Stimulated activated CD4-positive, alpha-beta T cell treated with anti-CD3 and anti-CD28 coated beads, Interleukin-1b, Interleukin-23, amount 100 ng/mL, for 4 hours (primary cell): Measurements from ENCODE around the gene LYRM9.
"Not testable (repeated sequence)": the region's sequence is repeated elsewhere in the genome, so short reads cannot be mapped to it uniquely, and the experiment has no call there.

Source experiments
- DNase-seq, 2 donors: peaks; one replicate each; pipeline ENCODE4 v3.0.0-alpha.2; 2020; ENCODE audit warnings: low read depth in 2 of 2

LYRM9 gene

GRCh38 chr17:27906226-27906580 is 13.0 kb upstream of the LYRM9 start:
- DNase-seq = no peak

GRCh38 chr17:27905447-27906225 is 12.5 kb upstream of the LYRM9 start:
- DNase-seq = no peak

- DNase-seq = no peak
Observed at GRCh38 chr17:27904534-27905446, 11.6 kb upstream of the LYRM9 start.

- no peak for DNase-seq
Observed at GRCh38 chr17:27904114-27904513, 10.9 kb upstream of the LYRM9 start.

- DNase-seq = no peak
Observed at GRCh38 chr17:27899525-27899924, 6.4 kb upstream of the LYRM9 start.

- no peak for DNase-seq
Observed at GRCh38 chr17:27898096-27898495, 4.9 kb upstream of the LYRM9 start.

GRCh38 chr17:27896701-27897100 is 3.5 kb upstream of the LYRM9 start:
- DNase-seq = no peak

GRCh38 chr17:27895940-27896535 is 2.9 kb upstream of the LYRM9 start:
- DNase-seq = no peak

GRCh38 chr17:27895123-27895895 is 2.1 kb upstream of the LYRM9 start:
- no peak for DNase-seq

- no peak for DNase-seq
Observed at GRCh38 chr17:27893841-27894503, 807 bp upstream of the LYRM9 start.

GRCh38 chr17:27892542-27892865 is 661 bp downstream of the LYRM9 start:
- DNase-seq = no peak

GRCh38 chr17:27891841-27892240 is 1.3 kb downstream of the LYRM9 start:
- no peak for DNase-seq

GRCh38 chr17:27889711-27890251 is 3.4 kb downstream of the LYRM9 start:
- no peak for DNase-seq

- no peak for DNase-seq
Observed at GRCh38 chr17:27888945-27889344, 4.2 kb downstream of the LYRM9 start.

- DNase-seq = no peak
Observed at GRCh38 chr17:27888067-27888466, 5.1 kb downstream of the LYRM9 start.

GRCh38 chr17:27886348-27886906 is 6.7 kb downstream of the LYRM9 start:
- DNase-seq = not testable (repeated sequence)

- DNase-seq = no peak
Observed at GRCh38 chr17:27882162-27882840, 10.9 kb downstream of the LYRM9 start.

- DNase-seq = peak; percentile 50 to 51
Observed at GRCh38 chr17:27879987-27880608, 13.1 kb downstream of the LYRM9 start.

GRCh38 chr17:27878776-27879562 is 14.2 kb downstream of the LYRM9 start:
- peak; percentile 5 to 17 for DNase-seq
